RWPE1 (cell line): ENCODE data around the gene RNASE3.
"Not testable (repeated sequence)": the region's sequence is repeated elsewhere in the genome, so short reads cannot be mapped to it uniquely, and the experiment has no call there.

Experiments
- CTCF ChIA-PET: fragments of 350-600 bp; sonication (Branson Sonifier 250); formaldehyde crosslinking; extraction: SDS; loops from one replicate; lab custom pipeline; 2021; lab: Yijun Ruan, JAX
- POLR2A ChIA-PET: fragments of 400-600 bp; formaldehyde crosslinking; extraction: SDS; loops from one replicate; lab custom pipeline; 2020; ENCODE audit warnings: antibody characterized with exemption; ENCODE audit not compliant: low non-redundant PET; lab: Yijun Ruan, JAX
- DNase-seq: peaks from one replicate; pipeline ENCODE4 v3.0.0; 2012; ENCODE audit warnings: low spot score
- H3K27ac ChIP-seq: fragments of 450-650 bp; 2 replicates; pipeline ENCODE4 v1.5.1; 2017
- CTCF ChIP-seq: fragments of 450-650 bp; conservative IDR thresholded peaks from 2 replicates; pipeline ENCODE4 v1.5.1; 2017; ENCODE audit warnings: low read depth, mild to moderate bottlenecking

RNASE3 gene

DNA sequence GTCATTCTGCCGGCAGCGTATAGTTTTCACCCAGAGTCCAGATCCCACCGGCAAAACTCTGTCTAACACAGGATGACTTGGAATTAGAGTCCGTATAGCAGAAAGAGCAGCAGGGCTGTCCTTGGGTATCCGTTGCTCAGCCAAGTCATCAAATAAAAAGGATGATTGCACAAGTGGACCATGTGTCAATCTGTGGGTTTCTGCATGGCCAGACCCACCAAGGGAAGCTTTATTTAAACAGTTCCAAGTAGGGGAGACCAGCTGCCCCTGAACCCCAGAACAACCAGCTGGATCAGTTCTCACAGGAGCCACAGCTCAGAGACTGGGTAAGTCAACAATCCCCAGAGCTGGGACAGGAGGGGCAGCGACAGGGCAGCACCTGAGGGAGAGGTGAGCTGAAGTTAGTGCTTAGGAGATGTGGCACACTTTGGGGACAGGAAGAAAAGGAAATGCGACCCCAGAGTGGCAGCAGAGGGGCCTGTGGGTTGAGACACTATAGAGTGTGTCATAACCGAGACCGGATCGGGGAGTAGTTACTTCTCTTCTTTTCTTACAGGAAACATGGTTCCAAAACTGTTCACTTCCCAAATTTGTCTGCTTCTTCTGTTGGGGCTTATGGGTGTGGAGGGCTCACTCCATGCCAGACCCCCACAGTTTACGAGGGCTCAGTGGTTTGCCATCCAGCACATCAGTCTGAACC lies at the start of gene RNASE3:
RNASE3 (plus strand) TSS at position 260 of the 700 bp plus-strand sequence; CDS start at position 562, 302 bp downstream.
- CTCF ChIA-PET, H3K27ac ChIP-seq, DNase-seq, POLR2A ChIA-PET: not testable (repeated sequence)

GRCh38 chr14:20846560-20846959 lies 44.6 kb upstream of the RNASE3 start:
- no peak overlapping the region for H3K27ac ChIP-seq
- CTCF ChIA-PET = no interaction called here
- no peak for TF ChIP-seq CTCF
- POLR2A ChIA-PET = no interaction called here
- no peak for DNase-seq

GRCh38 chr14:20848316-20848954 lies 42.8 kb upstream of the RNASE3 start:
- peak; percentile 25 for DNase-seq
- CTCF ChIA-PET = interaction anchor here (0.6 to 1.1 kb wide), 3 partner anchors 9 to 12 kb away, joined by 3 to 5 read pairs (median 3); no protein-coding TSS in a partner anchor
- H3K27ac ChIP-seq = no peak overlapping the region

GRCh38 chr14:20848955-20849570 lies 42.1 kb upstream of the RNASE3 start:
- POLR2A ChIA-PET = no interaction called here
- no peak for TF ChIP-seq CTCF
- CTCF ChIA-PET = interaction anchor here (1.0 to 1.1 kb wide), 2 partner anchors 9 to 12 kb away, joined by 3 to 5 read pairs; no protein-coding TSS in a partner anchor
- no peak overlapping the region for H3K27ac ChIP-seq
- DNase-seq = no peak

More at GRCh38 chr14:20848316-20848954, 42.8 kb upstream of the RNASE3 start:
- no peak for TF ChIP-seq CTCF
- POLR2A ChIA-PET = no interaction called here

DNA sequence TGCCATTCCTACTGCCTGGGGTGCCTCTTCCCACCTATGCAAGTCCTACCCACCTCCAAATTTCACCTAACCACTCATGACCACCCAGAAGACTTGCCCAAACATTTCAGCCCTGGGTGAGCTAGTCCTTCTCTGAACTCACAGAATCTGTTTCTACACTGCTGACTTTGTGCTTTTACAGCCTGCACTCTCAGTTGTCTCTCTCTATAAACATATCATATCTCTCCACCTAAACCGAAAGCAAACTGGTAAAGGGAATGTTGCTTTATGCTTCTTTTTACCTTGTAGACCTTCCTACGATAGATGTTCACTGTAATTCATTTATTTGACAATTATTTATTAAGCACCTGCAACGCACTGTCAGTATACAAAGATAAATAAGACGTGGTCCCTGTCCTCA lies 38.1 kb upstream of the RNASE3 start:
- TF ChIP-seq CTCF = no peak
- H3K27ac ChIP-seq = no peak overlapping the region
- POLR2A ChIA-PET = no interaction called here
- DNase-seq = no peak
- CTCF ChIA-PET = interaction anchor here (0.6 kb wide), 1 partner anchor 158 kb away, joined by 3 read pairs; no protein-coding TSS in a partner anchor

DNA sequence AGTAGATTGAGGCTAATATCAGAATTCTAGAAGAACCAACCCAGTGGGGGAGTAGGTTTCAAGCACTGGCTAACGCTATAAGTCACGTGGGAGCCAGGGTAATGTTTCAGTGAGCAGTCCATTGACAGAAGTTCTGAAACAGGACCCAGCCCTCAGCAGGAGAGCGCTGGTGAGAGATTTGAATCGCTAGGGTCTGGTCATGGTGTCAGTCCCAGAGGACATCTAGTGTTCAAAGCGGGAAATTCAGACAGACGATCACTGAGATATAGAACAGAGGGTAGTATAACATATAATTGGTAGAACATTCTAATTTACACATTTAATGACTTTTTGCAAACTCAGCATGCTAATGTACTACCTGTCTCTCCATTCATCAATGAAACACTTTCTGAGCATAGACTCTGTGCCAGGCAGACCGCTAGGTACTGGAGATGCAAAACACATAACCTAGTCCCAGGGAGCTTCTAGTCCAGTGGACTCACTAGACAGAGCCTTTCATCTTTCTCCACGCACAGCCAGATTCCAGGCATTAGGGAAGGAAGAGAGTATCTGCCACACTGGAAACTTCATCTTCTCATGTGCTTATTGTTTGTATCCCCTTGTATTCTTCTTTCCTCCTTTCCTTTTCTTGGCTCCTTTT lies 35.4 kb upstream of the RNASE3 start:
- no peak overlapping the region for H3K27ac ChIP-seq
- POLR2A ChIA-PET = interaction anchor here (0.6 kb wide), 1 partner anchor 116 kb away, joined by 3 read pairs; no protein-coding TSS in a partner anchor
- CTCF ChIA-PET = interaction anchor here (0.6 to 1.8 kb wide), 8 partner anchors 11 to 184 kb away, joined by 3 to 12 read pairs (median 6); no protein-coding TSS in a partner anchor
- peak; percentile 76 for DNase-seq
- TF ChIP-seq CTCF = peak; percentile 73
